ENCODE measurements around the gene DBF4B.
A peak's percentile ranks its signal among the peaks of the same experiment; 100 is the strongest.

DBF4B gene

DNA sequence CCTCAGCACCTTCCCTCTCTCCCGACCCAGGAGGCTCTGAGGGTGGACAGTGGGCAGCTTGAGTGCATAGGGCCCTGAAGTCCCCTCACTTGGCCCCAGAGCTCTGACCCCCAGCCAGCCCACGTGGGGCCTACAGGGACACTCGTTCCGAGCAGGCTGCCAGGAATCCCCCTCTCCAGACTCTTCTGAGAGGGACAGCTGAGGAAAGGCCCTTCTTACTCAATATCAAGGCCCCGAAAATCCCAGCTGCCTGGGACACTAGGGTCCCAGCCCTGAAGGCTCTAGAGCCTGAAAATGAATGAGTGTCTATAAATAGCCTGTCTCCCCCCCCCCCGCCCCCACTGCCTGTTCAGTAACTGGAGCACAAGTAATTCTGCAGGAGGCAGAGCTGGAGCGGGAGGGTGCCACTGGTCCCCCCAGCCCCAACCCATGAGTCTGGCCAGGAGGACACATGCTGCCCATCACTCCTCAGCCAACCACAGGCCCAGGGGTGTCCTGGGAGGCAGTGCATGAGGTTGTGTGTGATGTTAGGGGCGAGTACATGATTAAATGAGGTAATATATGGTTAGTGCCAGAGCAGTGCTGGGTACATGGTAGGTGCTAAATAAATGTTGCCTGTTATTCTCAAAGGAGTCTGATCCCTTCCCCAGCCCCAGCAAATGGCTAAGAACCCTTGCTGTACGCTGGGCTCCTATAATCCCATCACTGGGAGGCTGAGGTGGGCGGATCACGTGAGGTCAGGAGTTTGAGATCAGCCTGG lies 61.9 kb downstream of the DBF4B start:
- WGBS (ENCODE audit: extremely low coverage, insufficient coverage, low lambda C conversion rate): no CpG with 5 or more reads among the region's 11 CpGs
- Histone ChIP-seq H3K27ac (ENCODE audit: low read depth, low read length) (no peak overlapping the region), H2BK5ac (ENCODE audit: low read length) (no peak overlapping the region)

DNA sequence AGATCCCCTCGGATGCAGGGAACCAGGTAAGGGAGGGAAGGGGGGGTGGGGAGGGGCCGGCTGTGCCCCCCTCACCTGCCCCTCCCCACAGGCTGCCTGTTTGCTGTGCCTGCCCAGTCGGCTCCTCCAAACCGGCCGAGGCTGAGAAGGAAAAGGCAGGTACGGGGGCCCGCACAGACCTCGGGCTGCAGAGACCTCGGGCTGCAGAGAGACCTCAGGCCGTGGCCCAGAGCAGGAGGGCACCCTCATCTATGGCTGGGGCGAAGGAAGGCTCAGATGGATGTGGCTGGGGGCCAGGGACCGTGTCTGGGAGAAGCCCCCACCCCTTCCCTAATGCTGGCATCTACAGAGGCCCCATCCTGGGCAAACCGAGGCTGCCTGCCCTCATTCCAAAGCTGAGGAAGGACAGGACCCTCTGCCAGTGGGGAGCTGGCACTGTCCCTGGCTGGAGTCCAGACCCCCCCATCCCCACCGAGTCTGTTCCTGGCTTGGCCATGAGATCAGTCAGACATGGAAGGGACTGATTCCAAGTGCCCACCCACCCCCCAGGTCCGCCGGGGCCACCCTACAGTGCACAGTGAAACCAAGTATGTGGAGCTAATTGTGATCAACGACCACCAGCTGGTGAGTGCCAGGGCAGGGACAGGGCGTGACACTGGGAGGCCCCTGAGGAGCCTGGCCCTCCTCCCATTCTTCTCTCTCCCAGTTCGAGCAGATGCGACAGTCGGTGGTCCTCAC lies 64.0 kb downstream of the DBF4B start:
- no peak overlapping the region for H3K56ac ChIP-seq (ENCODE audit: low read length)
- H3K4me2 ChIP-seq (ENCODE audit: low read length): no peak overlapping the region
- no peak overlapping the region for H4K8ac ChIP-seq (ENCODE audit: low read depth, low read length)
- no peak overlapping the region for H2BK15ac ChIP-seq (replicated peaks; ENCODE audit: low read depth)
- H3K4ac ChIP-seq (ENCODE audit: low read depth, low read length): no peak overlapping the region
- no peak overlapping the region for H3K9ac ChIP-seq (ENCODE audit: low read length)
- no peak overlapping the region for H3K4me3 ChIP-seq (ENCODE audit: low read length)
- H3K27me3 ChIP-seq (ENCODE audit: insufficient read depth, low read length, poor library complexity): no peaks in the 10 kb centered on the region
- H3K27ac ChIP-seq (ENCODE audit: low read depth, low read length): no peak overlapping the region
- H3K79me1 ChIP-seq (ENCODE audit: low read length): no peaks in the 10 kb centered on the region
- no peaks in the 10 kb centered on the region for H3K36me3 ChIP-seq (ENCODE audit: control insufficient read depth, insufficient read depth, low read length)
- H2BK120ac ChIP-seq (ENCODE audit: low read depth, low read length): no peak overlapping the region
- no peak overlapping the region for H3K23ac ChIP-seq (ENCODE audit: low read length)
- H4K5ac ChIP-seq (ENCODE audit: low read length): no peak overlapping the region
- H3K79me2 ChIP-seq (ENCODE audit: control insufficient read depth, insufficient read depth, low read length): no peaks in the 10 kb centered on the region
- peaks cover 7% of the 10 kb centered on the region for H3K4me1 ChIP-seq (ENCODE audit: control insufficient read depth, low read depth, low read length)
- no peak overlapping the region for H3K18ac ChIP-seq (ENCODE audit: low read length)
- no CpG with 5 or more reads among the region's 21 CpGs for WGBS (ENCODE audit: extremely low coverage, insufficient coverage, low lambda C conversion rate)
- no peak overlapping the region for H2BK5ac ChIP-seq (ENCODE audit: low read length)
- no peak for DNase-seq
- no peak overlapping the region for H2AK5ac ChIP-seq (ENCODE audit: low read length)

More for the DNA sequence above, 61.9 kb downstream of the DBF4B start:
- Histone ChIP-seq H3K79me1 (ENCODE audit: low read length) (no peaks in the 10 kb centered on the region), H3K9ac (ENCODE audit: low read length) (no peak overlapping the region), H2BK120ac (ENCODE audit: low read depth, low read length) (no peak overlapping the region), H3K27me3 (ENCODE audit: insufficient read depth, low read length, poor library complexity) (no peaks in the 10 kb centered on the region), H4K5ac (ENCODE audit: low read length) (no peak overlapping the region), H3K4me2 (ENCODE audit: low read length) (no peak overlapping the region), H3K36me3 (ENCODE audit: control insufficient read depth, insufficient read depth, low read length) (no peaks in the 10 kb centered on the region), H3K56ac (ENCODE audit: low read length) (no peak overlapping the region), H3K79me2 (ENCODE audit: control insufficient read depth, insufficient read depth, low read length) (no peaks in the 10 kb centered on the region), H3K4me3 (ENCODE audit: low read length) (no peak overlapping the region), H2BK15ac (replicated peaks; ENCODE audit: low read depth) (no peak overlapping the region), H3K23ac (ENCODE audit: low read length) (no peak overlapping the region), H3K18ac (ENCODE audit: low read length) (no peak overlapping the region), H3K4ac (ENCODE audit: low read depth, low read length) (no peak overlapping the region), H3K4me1 (ENCODE audit: control insufficient read depth, low read depth, low read length) (peaks cover 7% of the 10 kb centered on the region), H4K8ac (ENCODE audit: low read depth, low read length) (no peak overlapping the region), H2AK5ac (ENCODE audit: low read length) (no peak overlapping the region)
- no peak for DNase-seq

DNA sequence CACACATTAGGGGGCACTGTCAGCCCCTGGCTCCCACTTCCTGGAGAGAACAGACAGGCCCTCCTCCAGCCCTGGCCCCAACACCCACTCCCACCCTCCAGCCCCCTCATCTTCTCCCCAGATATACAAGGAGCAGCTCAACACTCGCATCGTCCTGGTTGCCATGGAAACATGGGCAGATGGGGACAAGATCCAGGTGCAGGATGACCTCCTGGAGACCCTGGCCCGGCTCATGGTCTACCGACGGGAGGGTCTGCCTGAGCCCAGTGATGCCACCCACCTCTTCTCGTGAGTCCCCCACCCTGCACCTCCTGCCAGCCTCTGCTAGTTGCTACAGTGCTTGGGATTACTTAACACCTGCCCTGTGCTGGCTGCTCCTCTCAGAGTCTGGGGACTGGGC lies 64.7 kb downstream of the DBF4B start:
- H3K79me2 ChIP-seq (ENCODE audit: control insufficient read depth, insufficient read depth, low read length): no peaks in the 10 kb centered on the region
- WGBS (ENCODE audit: extremely low coverage, insufficient coverage, low lambda C conversion rate): no CpG with 5 or more reads among the region's 6 CpGs
- no peaks in the 10 kb centered on the region for H3K27me3 ChIP-seq (ENCODE audit: insufficient read depth, low read length, poor library complexity)
- no peak overlapping the region for H2BK120ac ChIP-seq (ENCODE audit: low read depth, low read length)
- H2AK5ac ChIP-seq (ENCODE audit: low read length): no peak overlapping the region
- no peak overlapping the region for H3K23ac ChIP-seq (ENCODE audit: low read length)
- no peak overlapping the region for H2BK5ac ChIP-seq (ENCODE audit: low read length)
- no peak overlapping the region for H3K9ac ChIP-seq (ENCODE audit: low read length)
- no peaks in the 10 kb centered on the region for H3K79me1 ChIP-seq (ENCODE audit: low read length)
- H3K4me1 ChIP-seq (ENCODE audit: control insufficient read depth, low read depth, low read length): peaks cover under 1% of the 10 kb centered on the region
- H4K5ac ChIP-seq (ENCODE audit: low read length): no peak overlapping the region
- H3K56ac ChIP-seq (ENCODE audit: low read length): no peak overlapping the region
- no peaks in the 10 kb centered on the region for H3K36me3 ChIP-seq (ENCODE audit: control insufficient read depth, insufficient read depth, low read length)
- no peak overlapping the region for H3K4me2 ChIP-seq (ENCODE audit: low read length)
- no peak overlapping the region for H2BK15ac ChIP-seq (replicated peaks; ENCODE audit: low read depth)
- no peak for DNase-seq
- no peak overlapping the region for H3K4me3 ChIP-seq (ENCODE audit: low read length)
- no peak overlapping the region for H3K4ac ChIP-seq (ENCODE audit: low read depth, low read length)
- no peak overlapping the region for H3K27ac ChIP-seq (ENCODE audit: low read depth, low read length)
- no peak overlapping the region for H3K18ac ChIP-seq (ENCODE audit: low read length)
- H4K8ac ChIP-seq (ENCODE audit: low read depth, low read length): no peak overlapping the region

DNA sequence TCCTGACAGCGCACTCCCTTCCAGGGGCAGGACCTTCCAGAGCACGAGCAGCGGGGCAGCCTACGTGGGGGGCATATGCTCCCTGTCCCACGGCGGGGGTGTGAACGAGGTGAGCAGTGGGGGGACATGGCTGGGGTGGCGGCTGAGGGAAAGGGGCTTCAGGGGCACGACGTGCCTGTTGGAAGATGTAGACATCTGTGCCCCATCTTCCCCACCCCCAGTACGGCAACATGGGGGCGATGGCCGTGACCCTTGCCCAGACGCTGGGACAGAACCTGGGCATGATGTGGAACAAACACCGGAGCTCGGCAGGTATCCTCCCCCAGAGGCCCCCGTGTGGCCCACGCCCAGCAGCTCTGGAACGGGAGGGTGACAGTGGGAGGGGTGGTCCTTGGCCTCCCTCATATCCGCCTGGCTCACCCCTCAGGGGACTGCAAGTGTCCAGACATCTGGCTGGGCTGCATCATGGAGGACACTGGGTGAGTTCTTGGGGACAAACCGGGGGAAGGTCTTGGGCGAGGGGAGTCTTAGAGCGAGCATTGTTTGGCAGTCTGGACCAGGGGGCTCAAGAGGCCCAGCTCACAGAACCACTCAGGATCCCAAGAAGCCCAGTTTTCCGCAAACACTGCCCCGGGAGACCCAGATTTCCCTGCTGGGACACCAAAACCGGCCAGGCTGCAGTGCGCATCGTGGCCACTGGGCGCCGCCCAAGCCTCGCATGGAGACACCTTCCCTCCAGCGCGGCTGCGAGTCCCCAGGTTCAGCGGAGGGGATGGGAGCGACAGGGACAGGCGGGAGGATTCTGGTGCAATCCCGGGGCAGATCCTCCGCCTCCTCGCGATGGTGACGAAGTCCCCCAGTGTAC lies 66.0 kb downstream of the DBF4B start:
- no CpG with 5 or more reads among the region's 42 CpGs for WGBS (ENCODE audit: extremely low coverage, insufficient coverage, low lambda C conversion rate)
- peak; percentile 92 for DNase-seq
- no peak overlapping the region for H2AK5ac ChIP-seq (ENCODE audit: low read length)
- H4K5ac ChIP-seq (ENCODE audit: low read length): no peak overlapping the region
- no peak overlapping the region for H3K4ac ChIP-seq (ENCODE audit: low read depth, low read length)
- no peaks in the 10 kb centered on the region for H3K79me2 ChIP-seq (ENCODE audit: control insufficient read depth, insufficient read depth, low read length)
- H3K79me1 ChIP-seq (ENCODE audit: low read length): no peaks in the 10 kb centered on the region
- no peak overlapping the region for H4K8ac ChIP-seq (ENCODE audit: low read depth, low read length)
- peak overlapping the region; percentile 53 for H3K9ac ChIP-seq (ENCODE audit: low read length)
- no peaks in the 10 kb centered on the region for H3K36me3 ChIP-seq (ENCODE audit: control insufficient read depth, insufficient read depth, low read length)
- peak overlapping the region; percentile 99 for H3K4me2 ChIP-seq (ENCODE audit: low read length)
- no peak overlapping the region for H3K27ac ChIP-seq (ENCODE audit: low read depth, low read length)
- H3K18ac ChIP-seq (ENCODE audit: low read length): no peak overlapping the region
- H3K27me3 ChIP-seq (ENCODE audit: insufficient read depth, low read length, poor library complexity): no peaks in the 10 kb centered on the region
- peak overlapping the region; percentile 77 for H3K56ac ChIP-seq (ENCODE audit: low read length)
- H3K4me1 ChIP-seq (ENCODE audit: control insufficient read depth, low read depth, low read length): no peaks in the 10 kb centered on the region
- H3K4me3 ChIP-seq (ENCODE audit: low read length): peak overlapping the region; percentile 32
- H2BK5ac ChIP-seq (ENCODE audit: low read length): no peak overlapping the region
- H2BK120ac ChIP-seq (ENCODE audit: low read depth, low read length): no peak overlapping the region
- H3K23ac ChIP-seq (ENCODE audit: low read length): no peak overlapping the region
- H2BK15ac ChIP-seq (replicated peaks; ENCODE audit: low read depth): no peak overlapping the region

DNA sequence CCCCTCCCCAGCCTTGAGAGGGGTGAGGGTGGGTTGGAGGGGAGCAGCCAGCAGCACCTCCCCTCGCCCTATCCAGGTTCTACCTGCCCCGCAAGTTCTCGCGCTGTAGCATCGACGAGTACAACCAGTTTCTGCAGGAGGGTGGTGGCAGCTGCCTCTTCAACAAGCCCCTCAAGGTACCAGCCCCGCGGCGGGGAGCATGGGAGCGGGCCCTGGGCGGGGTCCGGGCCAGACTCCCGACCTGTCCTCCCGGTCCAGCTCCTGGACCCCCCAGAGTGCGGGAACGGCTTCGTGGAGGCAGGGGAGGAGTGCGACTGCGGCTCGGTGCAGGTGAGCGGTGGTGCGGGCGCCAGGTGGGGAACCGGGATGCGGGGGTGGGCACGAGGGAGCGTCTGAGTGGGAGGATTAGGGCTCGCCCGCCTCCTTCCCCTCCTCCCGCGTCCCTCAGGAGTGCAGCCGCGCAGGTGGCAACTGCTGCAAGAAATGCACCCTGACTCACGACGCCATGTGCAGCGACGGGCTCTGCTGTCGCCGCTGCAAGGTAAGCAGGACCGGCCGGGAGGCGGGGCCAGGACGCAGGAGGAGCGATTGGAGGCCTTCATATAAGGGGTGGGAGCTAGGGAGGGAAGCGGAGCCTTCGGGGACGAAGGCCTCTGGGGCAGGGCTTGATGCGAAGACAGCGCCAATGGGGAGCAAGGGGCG lies 66.8 kb downstream of the DBF4B start:
- no CpG with 5 or more reads among the region's 50 CpGs for WGBS (ENCODE audit: extremely low coverage, insufficient coverage, low lambda C conversion rate)
- peak overlapping the region; percentile 77 for H3K56ac ChIP-seq (ENCODE audit: low read length)
- H4K8ac ChIP-seq (ENCODE audit: low read depth, low read length): no peak overlapping the region
- peak overlapping the region; percentile 15 for H3K23ac ChIP-seq (ENCODE audit: low read length)
- H3K79me1 ChIP-seq (ENCODE audit: low read length): no peaks in the 10 kb centered on the region
- H3K27ac ChIP-seq (ENCODE audit: low read depth, low read length): no peak overlapping the region
- no peaks in the 10 kb centered on the region for H3K4me1 ChIP-seq (ENCODE audit: control insufficient read depth, low read depth, low read length)
- H3K4me3 ChIP-seq (ENCODE audit: low read length): peak overlapping the region; percentile 32
- peak overlapping the region; percentile 99 for H3K4me2 ChIP-seq (ENCODE audit: low read length)
- no peak overlapping the region for H2BK15ac ChIP-seq (replicated peaks; ENCODE audit: low read depth)
- no peak overlapping the region for H4K5ac ChIP-seq (ENCODE audit: low read length)
- peak; percentile 100 for DNase-seq
- H2BK120ac ChIP-seq (ENCODE audit: low read depth, low read length): no peak overlapping the region
- no peak overlapping the region for H3K18ac ChIP-seq (ENCODE audit: low read length)
- no peak overlapping the region for H2AK5ac ChIP-seq (ENCODE audit: low read length)
- H3K4ac ChIP-seq (ENCODE audit: low read depth, low read length): no peak overlapping the region
- no peak overlapping the region for H2BK5ac ChIP-seq (ENCODE audit: low read length)
- no peaks in the 10 kb centered on the region for H3K27me3 ChIP-seq (ENCODE audit: insufficient read depth, low read length, poor library complexity)
- H3K9ac ChIP-seq (ENCODE audit: low read length): peak overlapping the region; percentile 53
- H3K79me2 ChIP-seq (ENCODE audit: control insufficient read depth, insufficient read depth, low read length): no peaks in the 10 kb centered on the region
- H3K36me3 ChIP-seq (ENCODE audit: control insufficient read depth, insufficient read depth, low read length): no peaks in the 10 kb centered on the region

Measured in mesendoderm (in vitro differentiated cells).